GM21423 (cell line): Measurements from ENCODE around the gene SH3PXD2A.
"Not testable (repeated sequence)": the region's sequence is repeated elsewhere in the genome, so short reads cannot be mapped to it uniquely, and the experiment has no call there.

Source experiments
- ATAC-seq: cut with Tn5 transposase; IDR thresholded peaks from one replicate; pipeline ENCODE4 v1.9.1; 2021; ENCODE audit warnings: mild to moderate bottlenecking, moderate library complexity; ENCODE audit not compliant: unreplicated experiment

SH3PXD2A gene

GRCh38 chr10:103772096-103772845 is 83.1 kb downstream of the SH3PXD2A start:
- peak; percentile 74 for ATAC-seq

GRCh38 chr10:103770139-103770538 is 85.2 kb downstream of the SH3PXD2A start:
- ATAC-seq: no peak

- ATAC-seq: no peak
Observed at GRCh38 chr10:103769176-103769575, 86.2 kb downstream of the SH3PXD2A start.

GRCh38 chr10:103768345-103768744 is 87.0 kb downstream of the SH3PXD2A start:
- ATAC-seq: no peak

GRCh38 chr10:103767756-103768155 is 87.6 kb downstream of the SH3PXD2A start:
- no peak for ATAC-seq

GRCh38 chr10:103766751-103767505 is 88.4 kb downstream of the SH3PXD2A start:
- no peak for ATAC-seq

- ATAC-seq: no peak
Observed at GRCh38 chr10:103765981-103766380, 89.4 kb downstream of the SH3PXD2A start.

- ATAC-seq: no peak
Observed at GRCh38 chr10:103765168-103765567, 90.2 kb downstream of the SH3PXD2A start.

- no peak for ATAC-seq
Observed at GRCh38 chr10:103764296-103765088, 90.9 kb downstream of the SH3PXD2A start.

- ATAC-seq: no peak
Observed at GRCh38 chr10:103763374-103764202, 91.8 kb downstream of the SH3PXD2A start.

- no peak for ATAC-seq
Observed at GRCh38 chr10:103762916-103763315, 92.5 kb downstream of the SH3PXD2A start.

- no peak for ATAC-seq
Observed at GRCh38 chr10:103762162-103762561, 93.2 kb downstream of the SH3PXD2A start.

GRCh38 chr10:103761075-103761920 is 94.1 kb downstream of the SH3PXD2A start:
- ATAC-seq: no peak

GRCh38 chr10:103760233-103760632 is 95.1 kb downstream of the SH3PXD2A start:
- ATAC-seq: not testable (repeated sequence)

- no peak for ATAC-seq
Observed at GRCh38 chr10:103759100-103759781, 96.1 kb downstream of the SH3PXD2A start.

GRCh38 chr10:103758294-103758681 is 97.1 kb downstream of the SH3PXD2A start:
- ATAC-seq: no peak

- no peak for ATAC-seq
Observed at GRCh38 chr10:103757531-103758293, 97.7 kb downstream of the SH3PXD2A start.

- no peak for ATAC-seq
Observed at GRCh38 chr10:103756277-103756869, 99.0 kb downstream of the SH3PXD2A start.
